GM18870 (cell line): Measurements from ENCODE around the gene SLC1A4.
"Not testable (repeated sequence)": the region's sequence is repeated elsewhere in the genome, so short reads cannot be mapped to it uniquely, and the experiment has no call there.

ENCODE experiments used
- ATAC-seq: cut with Tn5 transposase; IDR thresholded peaks from one replicate; pipeline ENCODE4 v1.9.1; 2021; ENCODE audit warnings: moderate library complexity; ENCODE audit not compliant: unreplicated experiment

SLC1A4 gene

GRCh38 chr2:64963719-64964118, 25.5 kb upstream of the SLC1A4 start:
- no peak for ATAC-seq

DNA sequence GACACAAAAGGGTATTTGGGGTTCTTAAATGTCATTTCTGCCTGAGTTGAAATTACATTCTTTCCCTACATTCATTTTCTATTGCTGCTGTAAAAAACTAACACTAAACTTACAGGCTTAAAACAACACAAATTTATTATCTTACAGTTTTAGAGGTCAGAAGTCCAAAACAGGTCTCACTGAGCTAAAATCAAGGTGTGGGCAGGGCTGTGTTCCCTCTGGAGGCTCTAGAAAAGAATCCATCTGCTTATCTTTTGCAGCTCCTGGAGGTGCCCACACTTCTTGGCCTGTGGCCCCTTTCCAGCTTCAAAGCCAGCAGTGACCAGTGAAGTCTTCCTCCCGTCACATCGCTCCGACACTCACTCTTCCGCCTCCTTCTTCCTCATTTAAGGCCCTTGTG, 23.2 kb upstream of the SLC1A4 start:
- ATAC-seq = no peak

DNA sequence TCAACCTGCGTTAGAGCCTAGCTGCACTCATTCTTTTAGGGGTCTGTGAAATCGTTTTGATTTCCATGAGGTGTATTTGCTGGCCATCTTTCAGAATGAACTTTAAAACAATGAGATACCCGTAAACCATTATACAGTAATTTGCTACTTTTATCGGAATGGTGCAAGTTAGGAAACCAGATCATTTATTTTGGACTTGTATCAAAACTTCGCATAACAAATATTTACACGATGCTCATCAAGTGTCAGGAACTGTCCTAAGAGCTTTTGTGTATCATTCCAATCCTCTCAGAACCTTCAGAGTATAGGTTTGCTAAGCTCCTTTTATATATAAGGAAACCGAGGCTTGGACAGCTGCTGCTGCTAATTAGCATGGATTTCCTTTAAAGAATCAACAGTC, 22.4 kb upstream of the SLC1A4 start:
- no peak for ATAC-seq

GRCh38 chr2:64967601-64968000, 21.6 kb upstream of the SLC1A4 start:
- ATAC-seq = no peak

- not testable (repeated sequence) for ATAC-seq
These were observed 20.1 kb upstream of the SLC1A4 start for GRCh38 chr2:64969086-64969485.

GRCh38 chr2:64970495-64970894, 18.7 kb upstream of the SLC1A4 start:
- no peak for ATAC-seq

DNA sequence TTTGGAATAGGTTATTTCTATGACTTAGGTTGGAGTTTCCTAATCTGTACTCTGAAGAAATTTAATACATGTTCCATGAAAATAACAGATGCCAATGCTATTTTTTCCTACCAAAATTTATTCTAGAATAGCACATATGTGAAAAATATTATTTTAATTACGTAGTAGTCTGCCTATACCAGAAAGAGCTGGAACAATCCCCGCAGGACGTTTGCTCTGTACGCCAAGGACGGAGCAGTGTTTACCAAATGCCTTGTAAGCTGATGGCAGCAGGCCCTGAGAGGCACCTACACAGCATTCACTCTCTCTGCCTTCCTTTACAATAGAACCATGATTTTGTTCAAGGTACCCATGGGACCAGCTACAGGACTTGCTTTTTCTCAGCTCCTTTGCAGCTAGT, 16.8 kb upstream of the SLC1A4 start:
- no peak for ATAC-seq

DNA sequence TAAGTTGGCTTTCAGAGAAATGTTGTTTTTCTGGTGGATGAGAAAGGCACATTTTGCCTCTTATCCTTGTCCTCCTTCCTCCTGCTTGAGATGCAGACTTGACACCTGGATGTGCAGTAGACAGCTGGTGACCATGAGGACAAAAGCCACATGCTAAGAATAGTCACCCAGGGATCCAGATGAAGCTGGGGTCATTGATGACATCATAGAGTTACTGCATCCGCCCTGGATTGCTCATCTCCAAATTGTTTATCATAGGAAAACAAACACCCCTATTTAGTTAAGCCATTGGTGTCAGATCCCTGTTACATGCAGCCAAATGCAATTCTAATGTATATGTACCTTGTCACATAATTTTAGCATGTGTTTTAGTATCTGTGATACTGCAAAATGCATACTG, 16.3 kb upstream of the SLC1A4 start:
- ATAC-seq = no peak

DNA sequence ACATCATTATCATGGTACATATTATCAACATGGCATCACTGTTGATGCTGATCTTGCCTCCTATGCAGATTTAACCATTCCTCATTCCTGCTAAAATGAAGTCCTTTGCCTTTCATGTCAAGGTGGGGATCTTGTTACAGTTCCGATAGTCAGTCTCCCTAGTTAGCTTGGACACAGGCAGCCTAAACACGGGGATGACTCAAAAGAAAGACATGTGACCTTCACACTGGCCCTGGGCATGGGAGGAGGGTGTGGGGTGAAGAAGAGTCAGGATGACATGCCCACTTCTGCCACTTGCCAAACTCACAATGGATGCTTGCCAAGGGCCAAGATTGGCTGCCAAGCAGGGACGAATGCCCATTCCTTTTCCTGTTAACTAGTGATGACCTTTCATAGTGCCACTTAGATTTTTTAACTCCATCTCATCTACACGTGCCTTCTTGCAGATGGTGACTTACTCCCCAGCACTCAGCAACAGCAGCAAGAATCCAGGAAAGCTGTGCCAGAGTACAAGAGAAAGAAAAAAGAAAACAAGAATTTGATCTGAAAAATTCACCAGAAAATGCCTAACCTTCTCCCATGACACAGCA, 13.9 kb upstream of the SLC1A4 start:
- ATAC-seq = no peak

- ATAC-seq = no peak
These were observed 12.9 kb upstream of the SLC1A4 start for GRCh38 chr2:64976276-64976675.

DNA sequence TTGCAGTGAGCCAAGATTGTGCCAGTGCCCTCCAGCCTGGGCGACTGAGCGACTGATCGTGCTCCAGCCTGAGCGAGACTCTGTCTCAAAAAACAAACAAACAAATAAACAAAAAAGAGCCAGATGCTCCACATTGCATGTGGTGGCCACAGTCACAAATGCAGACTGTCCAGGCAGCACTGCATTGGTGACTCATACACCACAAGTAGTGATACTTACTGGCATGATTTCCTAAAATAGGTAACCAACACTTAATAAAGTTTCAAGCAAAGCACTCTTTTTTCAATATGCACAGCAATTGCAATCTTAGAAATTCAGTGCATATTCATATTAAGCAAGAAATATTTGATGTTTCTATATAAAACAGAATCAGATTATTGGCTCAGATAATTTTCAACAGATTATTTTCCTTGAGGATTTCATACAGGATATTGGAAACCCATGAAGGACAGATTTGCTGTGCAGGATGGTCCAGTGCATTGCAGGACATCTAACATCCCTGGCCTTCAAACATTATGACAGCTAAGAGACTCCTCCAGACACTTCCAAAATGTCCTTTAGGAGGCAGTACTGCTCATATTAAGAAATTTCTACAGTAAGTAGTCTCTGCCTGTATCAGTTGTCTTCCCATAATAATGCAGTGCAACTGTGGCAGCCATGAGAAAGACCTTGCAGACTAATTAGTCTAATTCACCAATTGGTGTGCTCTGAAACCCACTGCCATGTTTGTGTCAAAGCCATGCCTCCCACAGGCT, 10.5 kb upstream of the SLC1A4 start:
- ATAC-seq = no peak

DNA sequence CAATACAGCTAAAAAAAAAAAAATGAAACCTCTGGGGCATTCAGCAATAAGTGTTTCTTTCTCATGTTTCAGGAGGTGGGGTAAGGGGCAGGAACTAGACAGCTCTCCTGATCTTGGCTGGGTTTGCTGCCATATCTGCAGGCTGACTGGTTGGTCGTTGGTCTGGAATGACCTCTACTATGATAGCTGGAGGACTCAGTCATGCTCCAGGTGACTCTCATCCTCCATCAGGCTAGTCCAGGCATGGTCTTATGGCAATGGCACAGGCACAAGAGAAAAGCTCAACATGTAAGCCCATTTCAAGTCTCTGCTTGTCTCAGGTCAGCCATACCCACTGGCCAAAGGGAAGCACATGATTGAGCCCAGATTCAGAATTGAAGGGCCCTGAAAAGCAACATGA, 9.5 kb upstream of the SLC1A4 start:
- ATAC-seq = no peak

- ATAC-seq = no peak
These were observed 9.0 kb upstream of the SLC1A4 start for GRCh38 chr2:64980183-64980582.

DNA sequence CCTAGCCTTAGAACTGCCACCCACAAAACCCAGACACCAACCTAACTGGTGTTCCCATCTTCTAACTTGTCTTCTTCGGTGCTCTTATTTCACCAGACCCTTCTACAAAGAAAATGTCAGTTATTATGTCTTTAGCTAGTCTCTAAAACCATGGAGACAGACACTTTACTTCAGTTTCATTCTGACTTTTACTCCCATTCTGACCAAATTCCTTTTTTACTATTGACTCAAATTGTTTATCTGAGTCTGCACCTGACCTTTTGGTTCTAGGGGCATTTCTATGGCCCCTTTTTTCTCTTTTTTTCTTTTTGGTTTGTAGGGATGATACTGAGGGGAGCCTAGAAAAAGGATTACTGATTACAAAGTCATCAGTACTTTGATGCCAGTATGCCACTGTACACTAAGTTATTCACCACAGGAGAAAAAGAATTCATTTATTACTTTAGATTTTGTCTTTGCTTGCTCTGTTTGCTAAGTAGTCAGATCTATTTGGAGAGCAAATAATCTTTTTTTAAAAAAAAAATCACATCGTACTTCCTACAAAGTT, 6.8 kb upstream of the SLC1A4 start:
- ATAC-seq = peak; percentile 56

DNA sequence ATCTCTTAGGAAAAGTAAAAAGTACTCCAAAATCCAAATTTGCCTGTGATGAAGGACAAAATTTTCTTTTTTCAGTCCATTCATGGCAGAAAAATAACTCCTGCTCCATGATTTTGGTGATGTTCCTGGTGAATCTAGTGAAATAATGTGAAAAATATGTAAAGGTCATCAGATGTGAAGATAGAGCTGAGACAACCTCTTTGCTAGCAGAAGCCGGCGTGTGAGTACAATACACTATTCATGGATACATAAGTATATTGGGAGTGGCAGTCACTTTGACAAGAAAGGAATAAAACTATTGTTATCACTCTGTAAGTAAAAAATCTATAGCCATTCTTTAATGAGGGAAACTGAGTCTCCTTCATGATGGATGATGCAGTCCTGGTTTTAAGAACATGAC, 6.3 kb upstream of the SLC1A4 start:
- ATAC-seq = no peak

DNA sequence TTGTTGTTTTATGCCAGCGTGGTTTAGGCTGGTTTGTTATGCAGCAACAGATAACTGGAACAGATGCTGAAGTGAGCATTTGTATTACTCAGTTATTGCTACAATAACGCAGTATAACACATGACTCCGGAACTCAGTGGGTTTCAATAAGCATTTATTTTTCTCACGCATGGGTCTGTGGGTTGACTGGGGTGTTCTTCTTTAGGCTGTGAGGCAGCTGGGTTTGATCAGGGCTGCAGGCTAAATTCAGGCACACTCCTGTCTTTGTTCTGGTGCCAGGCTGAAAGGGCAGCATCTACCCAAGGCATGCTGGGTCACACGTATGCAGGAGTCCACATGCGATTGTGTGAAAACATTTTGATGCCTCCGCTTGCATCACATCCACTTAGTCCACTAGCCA, 3.8 kb upstream of the SLC1A4 start:
- ATAC-seq = no peak

DNA sequence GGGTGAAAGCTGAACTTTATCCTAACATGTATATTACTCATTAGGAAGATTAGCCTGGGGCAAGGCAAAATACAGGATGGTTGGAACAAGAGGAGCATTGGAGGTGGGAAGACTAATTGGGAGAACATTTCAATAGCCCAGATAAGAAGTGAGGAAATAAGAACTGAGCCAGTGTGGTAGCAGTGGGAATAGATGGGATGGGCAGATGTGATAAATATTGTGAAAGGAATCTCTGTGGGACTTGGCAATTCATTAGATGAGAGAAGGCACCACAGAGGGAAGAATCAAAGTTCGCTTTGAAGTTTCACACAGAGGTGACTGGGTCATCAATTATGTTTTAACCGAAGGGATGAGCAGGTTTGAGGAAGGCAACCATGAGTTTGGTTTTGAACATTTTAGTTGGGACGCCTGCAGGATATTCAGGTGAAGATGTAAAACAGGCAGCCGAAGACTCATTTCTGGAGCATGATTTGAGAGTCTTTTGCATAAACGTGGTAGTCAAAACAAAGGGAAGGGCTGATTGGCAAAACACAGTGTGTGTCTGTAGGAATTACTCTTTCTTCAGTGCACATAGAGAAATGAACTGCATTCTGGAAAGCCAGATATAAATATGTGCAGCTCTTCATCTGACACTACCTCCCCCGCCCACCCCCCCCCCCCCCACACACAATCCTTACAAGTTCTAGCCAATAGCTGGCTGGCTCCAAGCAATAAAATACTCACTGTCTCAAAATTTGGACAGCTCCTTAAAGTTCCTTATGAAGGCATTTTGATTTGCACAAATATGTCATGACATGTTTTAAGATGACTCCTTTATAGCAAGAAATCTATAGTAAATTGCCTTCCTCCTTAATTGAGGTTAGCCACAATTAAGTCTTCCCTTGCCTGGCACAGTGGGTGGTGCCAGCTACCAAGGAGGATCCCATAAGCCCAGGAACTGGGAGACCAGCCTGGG, 1.9 kb upstream of the SLC1A4 start:
- peak; percentile 39 for ATAC-seq

GRCh38 chr2:64987956-64988419, 1.2 kb upstream of the SLC1A4 start:
- ATAC-seq = no peak

- no peak for ATAC-seq
These were observed 626 bp upstream of the SLC1A4 start for GRCh38 chr2:64988420-64989125.

GRCh38 chr2:64989982-64990614, 899 bp downstream of the SLC1A4 start:
- no peak for ATAC-seq
